Measurements from ENCODE around the gene SPATS1.

- no peak for TF ChIP-seq EZH2 (IDR thresholded peaks at IDR 0.05)
- no peak for TF ChIP-seq CTCF (IDR thresholded peaks at IDR 0.05)
Measured at GRCh38 chr6:44321210-44321609, 21.2 kb upstream of the SPATS1 start.

All from neural progenitor cell (in vitro differentiated cells).